CD4-positive, alpha-beta T cell treated with Interferon alpha-2 for 1 hour (primary cell): ENCODE measurements around the gene PRKAR1B.
A peak's percentile ranks its signal among the peaks of the same experiment; 100 is the strongest.

Source experiments
- DNase-seq, 2 donors: peaks; one replicate each; pipeline ENCODE4 v3.0.0-alpha.2; 2020 to 2022

PRKAR1B gene

DNA sequence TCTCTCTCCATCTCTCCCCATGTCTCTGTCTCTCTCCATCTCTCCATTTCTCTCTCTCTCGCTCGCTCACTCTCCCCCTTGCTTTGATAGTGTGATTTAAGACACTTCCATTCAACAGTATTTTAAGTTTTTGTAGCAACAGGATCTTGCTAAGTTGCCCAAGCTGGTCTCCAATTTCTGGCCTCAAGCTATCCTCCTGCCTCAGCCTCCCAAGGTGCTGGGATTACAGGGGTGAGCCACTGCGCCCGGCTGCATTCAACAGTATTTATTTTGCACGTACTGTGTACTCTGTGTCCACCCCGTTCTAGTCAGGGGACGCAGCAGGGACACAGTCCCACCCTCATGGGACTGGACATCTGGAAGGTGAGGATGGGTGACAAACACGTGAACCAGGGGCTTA is 193.0 kb downstream of the PRKAR1B start:
- no peak for DNase-seq

- no peak for DNase-seq
Measured at GRCh38 chr7:533266-533665, 193.8 kb downstream of the PRKAR1B start.

DNA sequence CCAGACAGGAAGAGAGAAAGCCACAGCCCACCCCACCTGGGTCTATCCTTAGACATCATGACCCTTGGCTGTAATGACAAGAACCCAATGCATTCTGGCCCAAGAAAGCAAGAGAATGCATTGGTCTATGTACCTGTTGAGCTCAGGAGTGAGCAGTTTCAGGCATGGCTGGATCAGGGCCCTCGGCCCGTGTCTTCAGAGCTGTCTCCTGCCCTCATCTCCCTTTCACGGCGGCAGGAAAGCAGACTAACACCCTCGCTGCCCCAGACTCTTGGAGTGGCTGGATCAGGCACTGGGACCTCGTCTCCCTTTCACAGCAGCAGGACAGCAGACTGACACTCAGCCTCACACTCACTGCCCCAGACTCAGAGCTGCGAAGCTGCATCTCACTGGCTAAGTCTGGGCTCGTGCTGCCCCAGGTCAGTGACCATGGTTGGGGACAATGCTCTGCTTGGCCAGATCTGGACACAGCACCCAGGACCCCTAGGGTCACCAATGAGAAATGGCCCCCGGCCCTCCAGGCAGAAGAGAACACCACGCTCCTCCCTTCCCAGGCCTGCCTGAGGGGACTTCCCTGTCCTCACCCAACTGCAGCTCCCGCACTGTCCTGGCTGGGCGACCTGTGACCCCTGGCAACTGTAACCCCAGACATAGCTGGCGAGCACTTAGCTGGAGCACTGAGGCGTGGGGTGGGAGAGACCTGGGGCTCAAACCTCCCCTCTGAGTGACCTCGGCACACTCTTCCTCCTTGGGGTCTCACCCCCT is 194.5 kb downstream of the PRKAR1B start:
- DNase-seq = no peak

GRCh38 chr7:531777-532176 is 195.3 kb downstream of the PRKAR1B start:
- DNase-seq = no peak

- DNase-seq = no peak
Measured at GRCh38 chr7:528451-528850, 198.6 kb downstream of the PRKAR1B start.

DNA sequence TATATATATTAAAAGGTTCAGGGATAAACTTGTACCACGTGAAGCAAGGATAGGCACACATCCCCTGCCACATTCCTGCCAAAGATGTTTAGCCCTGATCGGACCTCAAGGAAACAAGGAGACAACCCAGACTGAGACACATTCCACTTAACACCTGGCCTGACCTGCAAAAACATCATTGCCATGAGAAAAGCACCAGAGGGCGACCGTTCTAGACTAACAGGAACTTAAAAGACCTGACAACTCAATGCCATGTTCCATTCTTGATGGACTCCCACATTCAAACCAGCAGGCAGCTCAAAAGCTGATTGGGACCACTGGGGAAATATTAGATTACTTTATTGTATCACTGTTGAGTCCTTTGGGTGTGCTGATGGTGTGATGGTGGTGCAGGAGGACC is 199.4 kb downstream of the PRKAR1B start:
- DNase-seq = no peak

DNA sequence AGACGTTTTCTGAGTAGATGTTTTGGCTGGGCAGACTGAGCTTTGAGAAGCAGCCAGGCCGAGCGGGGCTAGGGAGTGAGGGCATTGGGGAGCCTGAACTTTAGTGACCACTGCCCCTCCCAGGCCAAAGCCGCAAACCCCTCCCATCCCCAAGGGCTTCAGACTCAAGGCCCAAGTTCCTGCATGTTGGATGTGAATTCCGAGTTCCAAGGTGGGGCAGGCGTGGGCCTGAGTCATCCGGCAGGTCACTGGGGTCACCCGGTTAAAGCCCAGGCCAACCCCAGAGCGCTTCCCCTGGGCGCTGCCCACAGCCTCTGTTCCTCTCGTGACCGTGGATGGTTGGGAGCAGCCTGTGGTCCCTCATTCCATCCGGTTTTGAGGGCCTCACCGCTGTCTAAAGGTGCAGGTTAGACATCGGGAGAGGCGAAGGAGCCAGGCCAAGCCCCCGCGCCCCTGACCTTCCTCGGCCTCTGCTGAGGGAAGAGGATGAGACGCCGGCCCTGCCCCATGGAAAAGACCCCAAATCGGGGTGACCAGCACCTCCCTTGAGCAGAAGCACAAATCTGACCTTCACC is 200.5 kb downstream of the PRKAR1B start:
- no peak for DNase-seq

GRCh38 chr7:525740-526139 is 201.3 kb downstream of the PRKAR1B start:
- DNase-seq = no peak

DNA sequence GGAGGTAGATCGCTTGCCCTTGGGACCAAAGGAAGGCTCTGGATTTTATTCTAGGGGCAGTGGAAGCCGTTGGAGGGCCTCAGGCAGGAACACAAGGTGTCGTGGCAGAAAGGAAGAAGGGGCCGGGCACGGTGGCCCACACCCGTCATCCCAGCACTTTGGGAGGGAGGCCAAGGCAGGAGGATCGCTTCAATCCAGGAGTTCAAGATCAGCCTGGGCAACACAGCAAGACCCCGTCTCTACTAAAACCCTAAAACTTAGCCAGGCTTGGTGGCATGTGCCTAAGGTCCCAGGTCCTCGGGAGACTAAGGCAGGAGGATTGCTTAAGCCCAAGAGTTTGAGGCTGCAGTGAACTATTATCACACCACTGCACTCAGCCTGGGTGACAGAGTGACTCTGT is 202.3 kb downstream of the PRKAR1B start:
- no peak for DNase-seq

- no peak for DNase-seq
Measured at GRCh38 chr7:523347-524336, 203.4 kb downstream of the PRKAR1B start.

- DNase-seq = no peak
Measured at GRCh38 chr7:522951-523314, 204.1 kb downstream of the PRKAR1B start.

DNA sequence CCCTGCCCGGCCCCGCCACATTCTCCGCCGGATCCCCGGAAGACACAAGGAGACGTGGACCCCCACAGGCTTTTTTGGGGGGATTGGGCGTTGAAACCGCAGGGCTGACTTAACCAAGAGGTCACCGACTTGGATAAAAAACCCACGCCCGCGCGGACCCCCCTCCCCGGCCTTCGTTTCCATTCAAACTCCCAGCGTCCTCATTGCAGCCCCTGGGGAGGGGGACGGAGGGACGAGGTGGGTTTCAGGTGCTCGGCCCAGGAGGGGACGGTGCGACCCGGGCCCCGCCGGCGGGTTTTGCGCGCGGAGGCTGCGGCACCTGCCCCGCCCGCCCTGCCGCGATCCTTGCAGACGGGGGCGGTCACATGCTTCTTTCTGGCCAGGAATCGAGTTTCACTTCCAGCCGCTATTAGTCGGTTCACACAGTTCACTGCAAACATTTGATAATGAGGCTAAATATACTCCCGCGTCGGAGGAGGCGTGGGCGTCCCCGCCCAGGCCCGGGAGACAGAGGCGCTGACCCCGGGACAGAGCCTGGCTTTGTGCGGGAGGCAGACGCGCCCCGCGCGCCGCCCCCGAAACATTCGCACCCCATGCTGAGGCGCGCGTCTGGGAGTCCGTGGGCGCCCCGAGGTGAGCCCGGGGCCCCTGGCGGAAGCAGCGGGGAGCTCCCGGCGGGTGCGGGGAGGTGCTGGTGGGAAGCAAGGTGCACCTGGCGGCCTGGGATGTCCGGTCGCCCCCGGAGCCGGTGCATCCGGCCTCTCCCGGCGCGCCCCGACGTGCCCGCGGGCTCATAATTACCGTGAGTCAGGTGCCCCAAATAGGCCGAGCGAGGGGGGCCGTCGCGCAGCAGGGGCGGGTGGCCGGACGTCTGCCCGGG is 204.8 kb downstream of the PRKAR1B start:
- DNase-seq = peak; percentile 16 to 42

GRCh38 chr7:521221-522070 is 205.6 kb downstream of the PRKAR1B start:
- DNase-seq = peak; percentile 32 to 34

DNA sequence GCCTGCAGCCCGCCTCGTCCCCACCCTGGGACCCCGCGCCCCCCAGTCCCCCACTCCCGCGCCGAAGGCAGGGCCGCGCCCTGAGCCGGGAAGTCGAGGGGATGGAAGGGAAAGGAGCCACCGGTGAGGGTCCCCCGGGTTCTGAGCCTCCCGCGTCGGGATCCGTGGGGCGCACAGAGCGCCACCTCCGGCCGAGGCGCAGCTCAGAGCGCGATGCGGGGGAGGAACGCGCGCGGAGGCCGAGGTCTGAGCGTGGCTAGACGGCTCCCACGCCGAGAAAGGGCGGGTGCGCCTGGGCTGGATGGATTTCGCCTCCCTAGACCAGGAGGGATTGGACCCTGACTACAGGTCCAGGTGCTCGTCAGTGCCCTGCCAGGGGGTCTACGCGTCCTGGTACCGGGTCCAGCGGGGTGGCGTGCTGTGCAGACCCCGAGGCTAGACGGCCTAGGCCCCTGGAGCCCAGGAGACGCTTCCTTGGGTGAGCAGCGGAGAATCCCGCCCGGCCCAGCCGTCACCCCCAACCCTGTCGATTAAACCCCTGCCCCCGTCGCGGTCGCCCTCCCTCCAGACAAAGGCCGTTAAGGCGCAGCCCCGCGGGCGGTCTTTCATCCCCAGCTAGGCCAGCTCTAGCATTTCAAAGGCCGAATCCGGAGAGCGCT is 206.4 kb downstream of the PRKAR1B start:
- DNase-seq = no peak

GRCh38 chr7:519484-520390 is 207.3 kb downstream of the PRKAR1B start, which contains the start of gene PDGFA:
PDGFA (minus strand) TSS chr7:519846; CDS start chr7:519001, 845 bp downstream.
- no peak for DNase-seq

DNA sequence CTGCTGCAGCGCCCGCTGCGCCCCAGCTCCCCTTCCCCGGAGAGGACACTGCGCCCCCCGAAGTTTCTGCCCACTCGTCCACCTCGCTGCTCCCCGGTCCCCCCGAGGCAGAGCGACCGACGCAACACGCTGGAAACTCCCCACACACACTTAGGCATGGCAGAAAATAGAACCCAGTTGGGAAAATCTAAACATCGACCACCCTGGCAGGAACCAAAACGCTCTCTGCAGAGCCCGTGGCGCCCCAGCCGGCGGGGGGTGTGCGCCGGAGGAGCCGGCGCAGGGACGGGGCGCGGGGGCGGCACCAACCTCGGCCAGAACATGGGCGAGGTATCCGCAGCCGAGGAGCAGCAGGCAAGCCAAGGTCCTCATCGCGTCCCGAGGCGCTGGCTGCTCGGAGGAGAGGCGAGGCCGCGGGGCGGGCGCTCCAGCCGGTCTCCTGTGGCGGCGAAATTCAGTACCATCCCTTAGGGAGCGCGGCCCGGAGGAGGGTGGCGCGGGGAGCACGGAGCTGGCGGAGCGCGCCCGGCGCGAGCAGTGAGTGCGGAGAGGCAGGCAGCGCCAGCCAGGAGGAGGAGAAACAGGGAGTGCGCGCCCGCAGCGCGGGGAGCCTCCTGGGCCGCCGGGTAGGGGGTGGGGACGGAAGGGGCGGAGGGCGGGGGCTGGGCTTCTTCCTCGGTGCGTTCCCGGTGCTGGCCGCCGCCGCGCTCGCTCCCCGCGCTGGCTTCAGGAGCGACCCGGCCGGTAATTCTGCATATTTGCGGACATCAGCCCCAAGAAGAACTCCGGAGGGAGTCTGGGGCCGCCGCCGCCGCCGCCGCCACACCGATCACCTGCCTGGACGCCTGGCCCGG is 208.2 kb downstream of the PRKAR1B start:
- peak in 1 of 2 donors; percentile 30 for DNase-seq

DNA sequence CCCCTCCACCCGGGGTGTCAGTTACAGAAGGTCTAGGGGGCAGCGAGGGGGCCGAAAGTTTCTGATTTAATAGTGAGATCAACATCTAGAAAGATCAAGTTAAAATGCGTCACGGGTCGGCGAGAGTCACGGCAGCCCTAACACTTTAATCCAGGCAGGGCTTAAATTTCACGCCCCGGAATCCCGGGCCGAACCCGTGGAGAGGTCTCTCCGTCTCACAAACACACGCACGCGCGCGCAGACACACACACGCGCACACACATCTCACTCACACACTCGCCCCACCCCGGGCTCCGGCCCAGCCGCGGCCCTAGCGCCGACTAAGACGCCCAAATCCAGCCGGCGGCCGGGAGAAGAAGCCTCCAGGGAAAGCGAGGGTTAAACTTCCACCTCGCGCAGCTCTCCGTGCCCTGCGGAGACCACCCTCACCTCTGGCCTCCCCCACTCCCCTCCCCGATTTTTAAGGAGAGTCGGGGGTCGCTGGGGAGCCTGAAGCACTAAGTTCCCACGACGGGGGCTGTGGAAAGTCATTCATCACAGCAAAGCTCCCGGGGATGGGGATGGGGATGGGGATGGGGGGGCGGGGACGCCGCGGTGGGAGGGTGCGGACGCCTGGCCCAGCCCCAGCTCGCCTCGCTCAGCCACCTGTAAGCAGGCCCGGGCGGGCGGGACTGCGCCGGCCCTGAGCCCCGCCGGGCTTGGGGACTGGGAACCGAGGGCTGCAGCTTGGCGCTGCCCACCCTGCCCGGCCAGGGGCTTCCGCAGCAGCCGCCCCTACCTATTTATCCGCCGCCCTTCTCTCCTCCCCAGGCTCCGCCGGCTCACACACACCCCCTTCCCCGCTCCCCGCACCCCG is 209.1 kb downstream of the PRKAR1B start:
- DNase-seq = peak in 1 of 2 donors; percentile 25
